Spinal cord (tissue), 10 donors: ENCODE measurements around the gene SFSWAP. TPM values are rescaled to one million over a fixed set of nuclear protein-coding genes. Genes with fewer than 3 reads are reported as not detected.
"Not testable (repeated sequence)": the region's sequence is repeated elsewhere in the genome, so short reads cannot be mapped to it uniquely, and the experiment has no call there.

Experiments used
- DNase-seq, 6 donors: peaks; one replicate each; pipeline versions ENCODE4 v3.0.0 to v3.0.0-alpha.2; 2013 to 2015; ENCODE audit warnings: low spot score in 6 of 6, low read depth in 4 of 6
- H3K27ac ChIP-seq: one replicate; pipeline ENCODE4 v1.5.1; 2013; ENCODE audit warnings: low read depth, low read length, control low read depth
- H3K27me3 ChIP-seq: one replicate; pipeline ENCODE4 v1.6.1; 2013; ENCODE audit warnings: low read length; ENCODE audit not compliant: control insufficient read depth, insufficient read depth
- H3K36me3 ChIP-seq: one replicate; pipeline ENCODE4 v1.6.1; 2013; ENCODE audit warnings: low read length; ENCODE audit not compliant: control insufficient read depth, insufficient read depth
- H3K4me1 ChIP-seq: one replicate; pipeline ENCODE4 v1.6.1; 2013; ENCODE audit warnings: low read length; ENCODE audit not compliant: control insufficient read depth, insufficient read depth
- H3K4me3 ChIP-seq: one replicate; pipeline ENCODE4 v1.5.1; 2013; ENCODE audit warnings: low read depth, low read length, control low read depth
- H3K9me3 ChIP-seq: one replicate; pipeline ENCODE4 v1.6.1; 2013; ENCODE audit warnings: low read length; ENCODE audit not compliant: control insufficient read depth, insufficient read depth
- WGBS: methylation state at CpG from one replicate; pipeline ENCODE4 v1.1.5; 2013; ENCODE audit warnings: missing lambda C conversion rate; ENCODE audit not compliant: insufficient coverage; 5-methylcytosine and 5-hydroxymethylcytosine counted together
- polyA plus RNA-seq, 2 donors: library from polyadenylated mRNA; unstranded; fragments of 120-200 nt; gene quantifications; one replicate each; pipeline ENCODE4 v1.2.1, GENCODE V29; 2013; ENCODE audit not compliant: insufficient read length in 2 of 2
- total RNA-seq, 2 donors: library from RNA; depleted of rRNA in 1 of 2; stranded (reverse); fragments of 120-200 nt in 1 of 2; fragments of >200 nt in 1 of 2; gene quantifications; one replicate each; pipeline versions ENCODE4 v1.2.3 to v1.2.4, GENCODE V29; 2013 to 2014
- donor health status: healthy.

Gene SFSWAP
- total and polyA plus RNA-seq, 4 donors: 20.1 to 78.6 (median 47.1) TPM

- no peaks in the 10 kb centered on the region for H3K9me3 ChIP-seq
- peaks cover 6% of the 10 kb centered on the region for H3K4me1 ChIP-seq
- H3K27me3 ChIP-seq: no peaks in the 10 kb centered on the region
- WGBS: 41% methylated on average over 10 of the region's 14 CpGs
- H3K36me3 ChIP-seq: peaks cover 39% of the 10 kb centered on the region
- peak overlapping the region; percentile 2 for H3K27ac ChIP-seq
- no peak overlapping the region for H3K4me3 ChIP-seq
- DNase-seq: peak in 2 of 6 donors; percentile 17 to 32
Measured at GRCh38 chr12:131776237-131776889, 65.5 kb downstream of the SFSWAP start.

- not testable (repeated sequence) for H3K4me1 ChIP-seq, H3K9me3 ChIP-seq, H3K27ac ChIP-seq, H3K27me3 ChIP-seq, H3K4me3 ChIP-seq, DNase-seq
- WGBS: no CpG with 5 or more reads among the region's 9 CpGs
- peaks cover 38% of the 10 kb centered on the region for H3K36me3 ChIP-seq
Measured at GRCh38 chr12:131777269-131777668, 66.4 kb downstream of the SFSWAP start.

GRCh38 chr12:131779027-131779426 is 68.1 kb downstream of the SFSWAP start:
- WGBS: 89% methylated on average over 15 of the region's 23 CpGs
- Histone ChIP-seq H3K36me3 (peaks cover 28% of the 10 kb centered on the region), H3K9me3 (no peaks in the 10 kb centered on the region), H3K27ac (no peak overlapping the region), H3K4me3 (no peak overlapping the region), H3K27me3 (no peaks in the 10 kb centered on the region), H3K4me1 (peaks cover 8% of the 10 kb centered on the region)
- no peak for DNase-seq

GRCh38 chr12:131782061-131782460 is 71.2 kb downstream of the SFSWAP start:
- no peaks in the 10 kb centered on the region for H3K9me3 ChIP-seq
- no CpG with 5 or more reads among the region's 2 CpGs for WGBS
- H3K27me3 ChIP-seq: no peaks in the 10 kb centered on the region
- H3K4me1 ChIP-seq: peaks cover 8% of the 10 kb centered on the region
- H3K4me3 ChIP-seq: no peak overlapping the region
- peaks cover 45% of the 10 kb centered on the region for H3K36me3 ChIP-seq
- H3K27ac ChIP-seq: no peak overlapping the region
- no peak for DNase-seq

- Histone ChIP-seq H3K4me1 (peaks cover 8% of the 10 kb centered on the region), H3K36me3 (peaks cover 53% of the 10 kb centered on the region), H3K9me3 (no peaks in the 10 kb centered on the region), H3K27ac (peak overlapping the region; percentile 47), H3K4me3 (no peak overlapping the region), H3K27me3 (no peaks in the 10 kb centered on the region)
- 55% methylated on average over 8 of the region's 10 CpGs for WGBS
- DNase-seq: no peak
Measured at GRCh38 chr12:131783915-131784541, 73.1 kb downstream of the SFSWAP start.

GRCh38 chr12:131784909-131785762 is 74.2 kb downstream of the SFSWAP start:
- Histone ChIP-seq H3K9me3 (no peaks in the 10 kb centered on the region), H3K27me3 (no peaks in the 10 kb centered on the region), H3K27ac (no peak overlapping the region), H3K4me1 (peaks cover 8% of the 10 kb centered on the region), H3K4me3 (no peak overlapping the region), H3K36me3 (peaks cover 60% of the 10 kb centered on the region)
- 65% methylated on average over 24 of the region's 30 CpGs for WGBS
- DNase-seq: peak in 1 of 6 donors; percentile 28

- Histone ChIP-seq H3K9me3 (no peaks in the 10 kb centered on the region), H3K27ac (no peak overlapping the region), H3K27me3 (no peaks in the 10 kb centered on the region), H3K36me3 (peaks cover 63% of the 10 kb centered on the region), H3K4me1 (peaks cover 8% of the 10 kb centered on the region), H3K4me3 (no peak overlapping the region)
- 94% methylated on average over 15 of the region's 15 CpGs for WGBS
- DNase-seq: peak in 1 of 6 donors; percentile 51
Measured at GRCh38 chr12:131785763-131786330, 75.0 kb downstream of the SFSWAP start.

- H3K36me3 ChIP-seq: peaks cover 67% of the 10 kb centered on the region
Measured at GRCh38 chr12:131786331-131786730, 75.4 kb downstream of the SFSWAP start.

GRCh38 chr12:131787143-131787660 is 76.3 kb downstream of the SFSWAP start:
- Histone ChIP-seq H3K4me3 (no peak overlapping the region), H3K4me1 (peaks cover 8% of the 10 kb centered on the region), H3K27me3 (no peaks in the 10 kb centered on the region), H3K27ac (no peak overlapping the region), H3K9me3 (no peaks in the 10 kb centered on the region), H3K36me3 (peaks cover 70% of the 10 kb centered on the region)
- no peak for DNase-seq
- 91% methylated on average over 17 of the region's 17 CpGs for WGBS

More at GRCh38 chr12:131786331-131786730, 75.4 kb downstream of the SFSWAP start:
- peaks cover 8% of the 10 kb centered on the region for H3K4me1 ChIP-seq
- H3K27ac ChIP-seq: no peak overlapping the region
- H3K4me3 ChIP-seq: no peak overlapping the region
- no peak for DNase-seq
- H3K27me3 ChIP-seq: no peaks in the 10 kb centered on the region
- no peaks in the 10 kb centered on the region for H3K9me3 ChIP-seq
- 85% methylated on average over 8 of the region's 15 CpGs for WGBS
